ENCODE measurements around the gene XRCC1. TPM values are rescaled to one million over a fixed set of nuclear protein-coding genes. Genes with fewer than 3 reads are reported as not detected.

Gene XRCC1
- total and polyA plus RNA-seq, 2 of the 4 experiments (the other 2 are of a cell fraction) = 12.5 to 21.3 TPM

DNA sequence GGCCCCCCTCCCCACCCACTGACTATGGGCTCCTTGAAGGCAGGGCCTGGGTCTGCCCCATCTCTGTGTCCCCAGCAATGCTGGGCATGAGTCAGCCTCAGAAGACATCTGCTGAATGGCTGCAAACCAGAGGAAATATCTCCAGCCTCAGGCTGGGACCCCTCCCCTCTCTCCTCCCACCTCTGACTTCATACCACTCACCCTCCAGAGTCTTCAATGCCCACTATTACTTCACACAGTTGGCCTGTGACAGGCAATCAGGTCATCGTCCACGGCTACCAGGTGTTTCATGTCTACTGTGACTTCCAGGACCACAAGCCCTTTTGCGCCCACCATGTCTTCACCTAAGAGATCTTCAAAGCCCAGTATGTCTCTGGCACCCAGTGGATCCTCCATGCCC is 36.5 kb upstream of the XRCC1 start, which contains the start of gene SRRM5:
Gene SRRM5 (plus strand): TSS at position 301 of the 400 bp plus-strand sequence. CDS start 34 bp downstream, at position 335.
- DNase-seq = no peak
- Histone ChIP-seq H3K4me2 (ENCODE audit: low read depth, low read length) (no peak within 1 kb of the TSS), H3K9me1 (ENCODE audit: insufficient read depth, low read length) (peaks cover 9% of the 10 kb centered on the region), H4K5ac (ENCODE audit: low read depth, low read length) (no peak within 1 kb of the TSS), H3K27ac (ENCODE audit: insufficient read depth, low read length) (no peak within 1 kb of the TSS), H3K4me1 (ENCODE audit: control insufficient read depth, insufficient read depth, low read length) (no peaks in the 10 kb centered on the region), H2BK20ac (ENCODE audit: low read depth, low read length) (no peak within 1 kb of the TSS), H3K79me1 (ENCODE audit: low read depth in 1 of 2, low read length in 2 of 2) (peaks cover 28 to 66% of the 10 kb centered on the region in 2 experiments), H4K8ac (ENCODE audit: low read depth in 2 of 2, low read length in 2 of 2) (no peak within 1 kb of the TSS), H2BK120ac (ENCODE audit: low read depth, low read length) (no peak within 1 kb of the TSS), H2AK9ac (replicated peaks; ENCODE audit: low read depth, low read length, poor library complexity) (peak within 1 kb of the TSS; percentile 82), H2AFZ (replicated peaks; ENCODE audit: low read length, poor library complexity) (no peak within 1 kb of the TSS), H2AK5ac (ENCODE audit: low read depth, low read length) (no peak within 1 kb of the TSS; the same call in 1 of the 2 replicates), H3K14ac (replicated peaks; ENCODE audit: low read depth, low read length) (no peak within 1 kb of the TSS), H3K23ac (ENCODE audit: low read depth, low read length) (no peak within 1 kb of the TSS), H4K20me1 (ENCODE audit: insufficient read depth, low read length) (peaks cover 17% of the 10 kb centered on the region), H2BK5ac (ENCODE audit: low read depth, low read length, poor library complexity, severe bottlenecking) (no peak within 1 kb of the TSS), H3K9ac (ENCODE audit: low read depth, low read length) (no peak within 1 kb of the TSS), H3K18ac (ENCODE audit: low read depth, low read length) (no peak within 1 kb of the TSS), H3K56ac (ENCODE audit: extremely low read depth, insufficient read depth, low read length) (no peak within 1 kb of the TSS), H3K9me3 (ENCODE audit: control insufficient read depth, insufficient read depth, low read length) (no peaks in the 10 kb centered on the region), H3K36me3 (ENCODE audit: control insufficient read depth, insufficient read depth, low read length) (peaks cover 32% of the 10 kb centered on the region), H3K4ac (ENCODE audit: low read depth, low read length) (no peak within 1 kb of the TSS), H2BK15ac (ENCODE audit: low read depth, low read length) (no peak within 1 kb of the TSS), H3K27me3 (ENCODE audit: control insufficient read depth, insufficient read depth, low read length) (no peaks in the 10 kb centered on the region), H4K91ac (ENCODE audit: insufficient read depth, low read depth, low read length) (no peak within 1 kb of the TSS), H3K4me3 (ENCODE audit: insufficient read depth, low read depth, low read length) (no peak within 1 kb of the TSS)
- WGBS, 2 experiments (ENCODE audit: extremely low coverage in 2 of 2, insufficient read length in 1 of 2) = 92% methylated on average over 2 of the region's 3 CpGs; no CpG with 5 or more reads in 1 of the 2 experiments
- ATAC-seq (ENCODE audit: low read depth) = no peak
- CTCF ChIA-PET = no interaction called here
- no TSS peak for BruUV-seq (replicated peaks)
- in situ Hi-C loops (cut with MboI; ENCODE audit: low sequenced_read_pairs) = no loop called here
- dilution Hi-C loops (cut with HindIII; ENCODE audit: low sequenced_read_pairs, unreplicated experiment) = no loop called here
- intact Hi-C loops (cut with micrococcal nuclease) = no loop called here
- POLR2A ChIA-PET (ENCODE audit: unreplicated experiment) = no interaction called here
- TF ChIP-seq RAD21 (IDR thresholded peaks at IDR 0.05; ENCODE audit: low read length) = no peak
- TF ChIP-seq POLR2A (IDR thresholded peaks at IDR 0.05; ENCODE audit: low read depth, low read length) = no peak
- no peak for TF ChIP-seq NFE2L2 (IDR thresholded peaks at IDR 0.05; ENCODE audit: low read depth, low read length)
- TF ChIP-seq RFX5 (IDR thresholded peaks at IDR 0.05; ENCODE audit: low read depth, low read length) = no peak
- TF ChIP-seq, protein P1, sequence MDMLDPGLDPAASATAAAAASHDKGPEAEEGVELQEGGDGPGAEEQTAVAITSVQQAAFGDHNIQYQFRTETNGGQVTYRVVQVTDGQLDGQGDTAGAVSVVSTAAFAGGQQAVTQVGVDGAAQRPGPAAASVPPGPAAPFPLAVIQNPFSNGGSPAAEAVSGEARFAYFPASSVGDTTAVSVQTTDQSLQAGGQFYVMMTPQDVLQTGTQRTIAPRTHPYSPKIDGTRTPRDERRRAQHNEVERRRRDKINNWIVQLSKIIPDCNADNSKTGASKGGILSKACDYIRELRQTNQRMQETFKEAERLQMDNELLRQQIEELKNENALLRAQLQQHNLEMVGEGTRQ (IDR thresholded peaks at IDR 0.05; ENCODE audit: low read depth, low read length) = no peak
- no peak for TF ChIP-seq MAFK (IDR thresholded peaks at IDR 0.05; ENCODE audit: low read depth, low read length)
